NCI-H2227 (cell line): ENCODE results near the gene WASHC2A.
"Not testable (repeated sequence)": the region's sequence is repeated elsewhere in the genome, so short reads cannot be mapped to it uniquely, and the experiment has no call there.

Source experiments
- DNase-seq: peaks from one replicate; lab custom pipeline; 2025; ENCODE audit not compliant: unreplicated experiment; lab: John Stamatoyannopoulos, UW

WASHC2A gene

GRCh38 chr10:50132841-50133240 lies 65.1 kb downstream of the WASHC2A start:
- not testable (repeated sequence) for DNase-seq

GRCh38 chr10:50143512-50144174 lies 75.9 kb downstream of the WASHC2A start:
- not testable (repeated sequence) for DNase-seq

GRCh38 chr10:50145575-50145974 lies 77.8 kb downstream of the WASHC2A start:
- DNase-seq: not testable (repeated sequence)

- no peak for DNase-seq
Observed at GRCh38 chr10:50152792-50153272, 85.1 kb downstream of the WASHC2A start.

DNA sequence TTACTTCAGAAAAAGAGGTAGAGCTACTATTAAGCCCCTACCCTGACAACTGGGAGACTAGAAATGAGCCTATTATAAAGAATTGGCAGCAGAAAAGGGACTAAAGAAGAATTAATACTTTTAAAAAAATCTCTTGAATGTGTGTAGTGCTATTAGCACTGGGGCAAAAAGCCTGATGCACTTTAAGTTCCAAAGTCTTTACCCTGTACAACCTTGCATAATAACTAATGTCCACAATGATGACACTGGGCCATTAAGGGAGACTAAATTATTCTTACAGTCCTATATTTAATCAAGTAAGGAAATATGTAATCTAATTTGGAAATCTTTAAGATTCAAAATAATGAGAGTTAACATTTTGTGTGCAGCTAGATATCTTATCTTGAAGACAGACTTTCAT lies 90.1 kb downstream of the WASHC2A start:
- DNase-seq: not testable (repeated sequence)

GRCh38 chr10:50159856-50160255 lies 92.1 kb downstream of the WASHC2A start:
- DNase-seq: not testable (repeated sequence)

DNA sequence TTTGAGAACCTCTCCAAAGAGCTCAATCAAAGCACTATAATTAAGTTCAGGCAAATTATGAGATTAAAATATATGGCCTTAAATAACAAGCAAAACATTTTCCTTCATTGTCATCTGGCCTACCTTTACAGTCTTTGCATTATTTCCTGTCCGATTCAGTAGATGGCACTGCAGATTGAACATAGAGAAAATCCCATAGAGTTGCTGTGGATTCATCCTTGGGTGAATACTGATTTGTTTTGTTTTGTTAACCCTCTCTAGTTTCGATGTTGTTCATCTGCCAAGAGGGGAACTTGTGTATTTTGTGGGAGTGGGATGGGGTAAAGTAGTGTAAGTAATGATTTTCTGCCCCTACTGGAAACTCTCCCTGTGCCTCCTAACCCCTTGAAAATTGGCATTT lies 97.3 kb downstream of the WASHC2A start:
- not testable (repeated sequence) for DNase-seq

DNA sequence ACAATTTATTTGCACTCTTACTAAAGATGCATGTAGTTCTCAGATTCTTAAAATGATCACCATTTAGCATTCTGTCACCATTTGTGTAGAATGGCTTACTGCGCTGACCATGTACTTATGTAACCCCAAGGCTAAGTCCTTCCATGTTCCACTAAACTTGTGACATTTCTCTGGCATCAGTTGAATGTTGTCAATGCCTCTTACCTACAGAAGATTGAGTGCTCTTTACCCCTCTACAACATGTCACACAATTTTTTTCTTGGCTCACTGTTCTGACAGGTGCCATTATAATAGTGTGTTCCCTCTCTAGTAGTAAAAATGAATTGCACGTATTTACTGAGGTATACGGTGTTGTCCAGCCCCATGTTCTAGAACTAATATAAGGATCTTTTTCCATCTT lies 100.1 kb downstream of the WASHC2A start:
- DNase-seq: not testable (repeated sequence)

GRCh38 chr10:50169506-50169905 lies 101.8 kb downstream of the WASHC2A start:
- not testable (repeated sequence) for DNase-seq

DNA sequence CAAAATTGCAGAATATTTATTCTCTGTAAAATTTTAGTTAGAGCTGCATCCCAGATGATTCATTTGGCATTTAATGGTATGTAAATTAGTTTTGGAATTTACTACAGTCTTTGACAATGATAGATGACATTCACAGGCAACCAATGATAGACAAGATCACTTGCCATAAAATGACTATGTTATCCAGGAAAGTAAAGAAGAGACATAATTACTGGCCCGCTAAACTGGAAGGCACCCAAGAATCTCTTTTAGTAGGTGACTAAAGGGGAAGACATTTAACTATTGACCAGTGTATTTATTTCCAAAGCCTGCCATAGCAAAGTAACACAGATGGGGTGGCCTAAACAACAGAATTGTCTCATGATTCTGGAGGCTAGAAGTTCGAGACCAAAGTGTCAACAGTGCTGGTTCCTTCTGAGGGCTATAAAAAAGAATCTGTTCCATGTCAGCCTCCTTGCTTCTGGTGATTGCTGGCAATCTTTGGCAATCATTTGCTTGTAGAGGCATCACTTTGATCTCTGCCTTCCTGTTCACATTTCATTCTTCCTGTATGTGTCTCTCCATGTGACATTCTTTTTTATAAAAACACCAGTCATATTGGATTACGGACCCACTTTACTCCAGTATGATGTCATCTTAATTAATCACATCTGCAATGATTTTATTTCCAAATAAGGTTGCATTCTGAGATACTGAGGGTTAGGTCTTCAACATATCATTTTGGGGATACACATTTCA lies 107.2 kb downstream of the WASHC2A start:
- DNase-seq: not testable (repeated sequence)
